DND-41 (cell line): ENCODE data around the gene SH3GLB2.

Source experiments
- CTCF ChIP-seq: IDR thresholded peaks from 2 replicates; pipeline ENCODE4 v1.5.1; 2012; ENCODE audit warnings: borderline replicate concordance, low read length, moderate library complexity, mild to moderate bottlenecking; ENCODE audit not compliant: poor library complexity, severe bottlenecking; ENCODE audit errors: extremely low read depth
- EZH2 ChIP-seq: IDR thresholded peaks from 3 replicates; pipeline ENCODE4 v1.6.1; 2012; ENCODE audit warnings: borderline replicate concordance, low read depth, mild to moderate bottlenecking, moderate library complexity, low read length, inconsistent platforms; ENCODE audit not compliant: severe bottlenecking

GRCh38 chr9:129012893-129013448 is 15.2 kb downstream of the SH3GLB2 start:
- TF ChIP-seq CTCF = no peak
- TF ChIP-seq EZH2 = no peak
